ENCODE measurements around the gene NAP1L2. TPM values are rescaled to one million over a fixed set of nuclear protein-coding genes. Genes with fewer than 3 reads are reported as not detected.

The NAP1L2 gene, protein sequence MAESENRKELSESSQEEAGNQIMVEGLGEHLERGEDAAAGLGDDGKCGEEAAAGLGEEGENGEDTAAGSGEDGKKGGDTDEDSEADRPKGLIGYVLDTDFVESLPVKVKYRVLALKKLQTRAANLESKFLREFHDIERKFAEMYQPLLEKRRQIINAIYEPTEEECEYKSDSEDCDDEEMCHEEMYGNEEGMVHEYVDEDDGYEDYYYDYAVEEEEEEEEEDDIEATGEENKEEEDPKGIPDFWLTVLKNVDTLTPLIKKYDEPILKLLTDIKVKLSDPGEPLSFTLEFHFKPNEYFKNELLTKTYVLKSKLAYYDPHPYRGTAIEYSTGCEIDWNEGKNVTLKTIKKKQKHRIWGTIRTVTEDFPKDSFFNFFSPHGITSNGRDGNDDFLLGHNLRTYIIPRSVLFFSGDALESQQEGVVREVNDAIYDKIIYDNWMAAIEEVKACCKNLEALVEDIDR
- 0.81 and 3.0 TPM in 2 replicates for total RNA-seq

DNA sequence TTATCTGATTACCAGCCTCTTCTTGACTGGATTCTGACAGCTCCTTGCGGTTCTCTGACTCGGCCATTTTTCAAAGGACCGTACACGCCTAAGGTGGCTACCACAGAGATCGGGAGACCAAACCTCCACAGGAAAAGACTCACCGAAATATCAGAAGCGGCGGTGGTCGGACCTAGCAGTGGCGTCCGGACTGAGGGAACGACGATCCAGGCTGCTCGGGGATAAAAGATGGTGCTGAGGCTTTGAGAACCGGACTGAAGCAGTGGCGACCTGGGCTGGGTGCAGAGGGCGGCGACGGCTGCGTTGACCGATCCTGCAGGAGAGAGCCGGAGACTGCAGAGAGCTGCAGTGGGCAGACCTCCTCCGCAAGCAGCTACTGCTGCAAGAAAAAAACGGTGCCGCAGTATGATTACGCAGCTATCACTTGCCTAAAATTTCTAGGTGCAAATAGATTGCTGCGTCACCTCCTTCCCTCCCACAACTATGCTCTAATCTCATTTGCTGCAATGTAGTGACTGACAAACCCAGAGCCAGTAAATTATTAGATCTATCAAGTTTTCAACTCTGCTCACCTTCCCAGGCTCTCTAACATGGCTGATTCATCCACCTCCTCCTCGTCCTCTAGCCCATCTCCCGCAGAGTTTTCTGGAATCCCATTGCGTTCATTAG lies at the start of gene NAP1L2:
NAP1L2 (minus strand) TSS at position 426 of the 669 bp plus-strand sequence; CDS start at position 67, 359 bp downstream.

Other genes starting within 250 kb of the NAP1L2 start
- gene PABPC1L2B, start 211.9 kb downstream of the NAP1L2 start, total RNA-seq: not detected in 2 replicates
- not detected in 2 replicates for gene PABPC1L2A, start 135.3 kb downstream of the NAP1L2 start, total RNA-seq
- not detected in 2 replicates for gene CDX4, start 232.2 kb upstream of the NAP1L2 start, total RNA-seq